ENCODE measurements around the gene SMPDL3B.

Gene SMPDL3B

GRCh38 chr1:27980216-27980845 lies 45.5 kb downstream of the SMPDL3B start:
- Histone ChIP-seq H3K36me3 (peaks cover 15 to 43% (median 15%) of the 10 kb centered on the region in 3 donors), H3K27me3 (no peaks in the 10 kb centered on the region), H3K27ac (no peak overlapping the region), H3K4me1 (no peaks in the 10 kb centered on the region), H3K4me3 (no peak overlapping the region), H3K9me3 (no peaks in the 10 kb centered on the region)
- TF ChIP-seq CTCF (IDR thresholded peaks at IDR 0.05), result no peak
- intact Hi-C loops (cut with DNase I; ENCODE audit: low total_unique reads), result no loop called here
- no peak for DNase-seq

GRCh38 chr1:27981145-27981544 lies 46.3 kb downstream of the SMPDL3B start:
- Histone ChIP-seq H3K9me3 (no peaks in the 10 kb centered on the region), H3K4me1 (no peaks in the 10 kb centered on the region), H3K4me3 (no peak overlapping the region), H3K36me3 (peaks cover 14 to 42% (median 15%) of the 10 kb centered on the region in 3 donors), H3K27ac (no peak overlapping the region), H3K27me3 (no peaks in the 10 kb centered on the region)
- no peak for DNase-seq
- intact Hi-C loops (cut with DNase I; ENCODE audit: low total_unique reads), result no loop called here
- TF ChIP-seq CTCF (IDR thresholded peaks at IDR 0.05), result no peak

GRCh38 chr1:27990920-27991537 lies 56.2 kb downstream of the SMPDL3B start:
- intact Hi-C loops (cut with DNase I; ENCODE audit: low total_unique reads), result no loop called here

GRCh38 chr1:27992276-27992675 lies 57.5 kb downstream of the SMPDL3B start:
- DNase-seq, result no peak

More at GRCh38 chr1:27990920-27991537, 56.2 kb downstream of the SMPDL3B start:
- H3K27ac ChIP-seq, result no peak overlapping the region
- TF ChIP-seq CTCF (IDR thresholded peaks at IDR 0.05), result no peak
- H3K27me3 ChIP-seq, result no peaks in the 10 kb centered on the region
- DNase-seq, result no peak
- H3K4me1 ChIP-seq, result no peaks in the 10 kb centered on the region
- peaks cover 54 to 98% (median 74%) of the 10 kb centered on the region in 3 donors for H3K36me3 ChIP-seq
- H3K9me3 ChIP-seq, result no peaks in the 10 kb centered on the region
- H3K4me3 ChIP-seq, result no peak overlapping the region

GRCh38 chr1:27993241-27993640 lies 58.4 kb downstream of the SMPDL3B start:
- intact Hi-C loops (cut with DNase I; ENCODE audit: low total_unique reads), result no loop called here
- no peaks in the 10 kb centered on the region for H3K4me1 ChIP-seq
- H3K27ac ChIP-seq, result no peak overlapping the region
- no peaks in the 10 kb centered on the region for H3K27me3 ChIP-seq
- no peak for TF ChIP-seq CTCF (IDR thresholded peaks at IDR 0.05)
- DNase-seq, result no peak
- peaks cover 59 to 98% (median 79%) of the 10 kb centered on the region in 3 donors for H3K36me3 ChIP-seq
- no peaks in the 10 kb centered on the region for H3K9me3 ChIP-seq
- no peak overlapping the region for H3K4me3 ChIP-seq

More at GRCh38 chr1:27992276-27992675, 57.5 kb downstream of the SMPDL3B start:
- Histone ChIP-seq H3K4me1 (no peaks in the 10 kb centered on the region), H3K27me3 (no peaks in the 10 kb centered on the region), H3K36me3 (peaks cover 61 to 98% (median 79%) of the 10 kb centered on the region in 3 donors), H3K27ac (no peak overlapping the region), H3K4me3 (no peak overlapping the region), H3K9me3 (no peaks in the 10 kb centered on the region)
- no peak for TF ChIP-seq CTCF (IDR thresholded peaks at IDR 0.05)
- intact Hi-C loops (cut with DNase I; ENCODE audit: low total_unique reads), result no loop called here
